PC-3 (cell line): ENCODE results near the gene TC2N. TPM values are rescaled to one million over a fixed set of nuclear protein-coding genes. Genes with fewer than 3 reads are reported as not detected.

Source experiments
- ATAC-seq: fragments of 200-7000 bp; cut with Tn5 transposase; 2 replicates; pipeline ENCODE4 v1.9.1; 2020; ENCODE audit warnings: mild to moderate bottlenecking, moderate library complexity
- BruUV-seq: library from RNA; stranded (reverse); fragments of 400-500 nt; replicated peaks from 2 replicates; lab custom pipeline; 2021; lab: Mats Ljungman, UMichigan
- CTCF ChIA-PET: fragments of 300-600 bp; sonication (Branson Sonifier 250); formaldehyde crosslinking; loops from one replicate; lab custom pipeline; 2022; ENCODE audit warnings: antibody characterized with exemption; lab: Charles Lee
- POLR2A ChIA-PET: fragments of 300-600 bp; sonication (Branson Sonifier 250); formaldehyde crosslinking; loops from one replicate; lab custom pipeline; 2022; ENCODE audit warnings: antibody characterized with exemption; ENCODE audit not compliant: unreplicated experiment; lab: Charles Lee
- DNase-seq: peaks from one replicate; pipeline ENCODE4 v3.0.0-alpha.2; 2015
- H2AFZ ChIP-seq: fragments of 300-600 bp; sonication (generic); 2 replicates; pipeline ENCODE4 v1.6.0; 2016; ENCODE audit warnings: antibody characterized with exemption, low read length
- H3F3A ChIP-seq: fragments of 300-600 bp; sonication (generic); one replicate; pipeline ENCODE4 v1.6.0; 2017; ENCODE audit warnings: antibody characterized with exemption, low read length, control low read depth, mild to moderate bottlenecking; ENCODE audit not compliant: unreplicated experiment
- H3K27ac ChIP-seq: fragments of 300-600 bp; sonication (generic); 2 replicates; pipeline ENCODE4 v1.5.1; 2016; ENCODE audit warnings: mild to moderate bottlenecking, low read length
- H3K27me3 ChIP-seq: fragments of 300-600 bp; sonication (generic); 2 replicates; pipeline ENCODE4 v1.6.1; 2016; ENCODE audit warnings: low read length, mixed read lengths
- H3K36me3 ChIP-seq: fragments of 300-600 bp; sonication (generic); 2 replicates; pipeline ENCODE4 v1.6.1; 2016; ENCODE audit warnings: low read depth, mixed run types, low read length, mixed read lengths
- H3K4me1 ChIP-seq: fragments of 300-600 bp; sonication (generic); 2 replicates; pipeline ENCODE4 v1.5.1; 2016; ENCODE audit warnings: low read length; ENCODE audit not compliant: insufficient read depth
- H3K4me2 ChIP-seq: fragments of 300-600 bp; sonication (generic); 2 replicates; pipeline ENCODE4 v1.6.0; 2016; ENCODE audit warnings: low read length
- H3K4me3 ChIP-seq: fragments of 300-600 bp; sonication (generic); 2 replicates; pipeline ENCODE4 v1.5.1; 2016; ENCODE audit warnings: mild to moderate bottlenecking, low read length, mixed read lengths
- H3K79me2 ChIP-seq: fragments of 300-600 bp; sonication (generic); 2 replicates; pipeline ENCODE4 v1.6.1; 2017; ENCODE audit warnings: low read length, mixed read lengths
- H3K9ac ChIP-seq: fragments of 300-600 bp; sonication (generic); 2 replicates; pipeline ENCODE4 v1.6.0; 2016; ENCODE audit warnings: mild to moderate bottlenecking, low read length
- H3K9me2 ChIP-seq: fragments of 300-600 bp; sonication (generic); replicated peaks from 2 replicates; pipeline ENCODE4 v1.6.1; 2016; ENCODE audit warnings: mixed run types, low read length, mixed read lengths
- H3K9me3 ChIP-seq: fragments of 300-600 bp; sonication (generic); 2 replicates; pipeline ENCODE4 v1.6.1; 2016; ENCODE audit warnings: low read length, mixed read lengths
- H4K20me1 ChIP-seq: fragments of 300-600 bp; sonication (generic); 2 replicates; pipeline ENCODE4 v1.6.1; 2016; ENCODE audit warnings: low read length, mixed read lengths
- EZH2 ChIP-seq: fragments of 300-600 bp; sonication (generic); IDR thresholded peaks from one replicate; pipeline ENCODE4 v1.6.1; 2017; ENCODE audit warnings: antibody characterized with exemption, mild to moderate bottlenecking, low read length; ENCODE audit not compliant: unreplicated experiment
- EZH2phosphoT487 ChIP-seq: fragments of 300-600 bp; sonication (generic); IDR thresholded peaks from 2 replicates; pipeline ENCODE4 v1.6.1; 2018; ENCODE audit warnings: mild to moderate bottlenecking, antibody characterized with exemption, low read length, borderline replicate concordance
- intact Hi-C: fragments of 100-400 bp; cut with micrococcal nuclease; formaldehyde crosslinking; loops from 2 replicates; pipeline ENCODE4 v1.9.0; 2023
- total RNA-seq: library from RNA; depleted of rRNA; stranded (reverse); fragments of >200 nt; gene quantifications from 2 replicates; pipeline ENCODE4 v1.2.3, GENCODE V29; 2014
- TF ChIP-seq, protein P1 (sequence below): fragments of 300-600 bp; sonication (generic); conservative IDR thresholded peaks from 2 replicates; pipeline ENCODE4 v1.5.1; 2017; ENCODE audit warnings: antibody characterized with exemption, low read depth, mild to moderate bottlenecking, low read length

Gene TC2N
- total RNA-seq, 1 experiment from 2014 or later, result 6.2 TPM

- Histone ChIP-seq H2AFZ (no peak overlapping the region), H4K20me1 (no peaks in the 10 kb centered on the region), H3K27me3 (peaks cover 52% of the 10 kb centered on the region), H3K9me3 (no peaks in the 10 kb centered on the region), H3K9ac (no peak overlapping the region), H3K4me1 (peaks cover 20% of the 10 kb centered on the region; the same call in 1 of the 2 replicates), H3F3A (no peaks in the 10 kb centered on the region), H3K9me2 (no peaks in the 10 kb centered on the region), H3K79me2 (0 out of 2 replicates have a peak, but pooled peaks cover 14% of the 10 kb centered on the region), H3K4me3 (no peak overlapping the region), H3K4me2 (no peak overlapping the region; the same call in 1 of the 2 replicates), H3K36me3 (no peaks in the 10 kb centered on the region), H3K27ac (peak overlapping the region; percentile 69)
- BruUV-seq, result no TSS peak
- POLR2A ChIA-PET, result no interaction called here
- ATAC-seq (no peak), DNase-seq (peak; percentile 59)
- CTCF ChIA-PET, result no interaction called here
- intact Hi-C loops, result no loop called here
- TF ChIP-seq, protein P1, sequence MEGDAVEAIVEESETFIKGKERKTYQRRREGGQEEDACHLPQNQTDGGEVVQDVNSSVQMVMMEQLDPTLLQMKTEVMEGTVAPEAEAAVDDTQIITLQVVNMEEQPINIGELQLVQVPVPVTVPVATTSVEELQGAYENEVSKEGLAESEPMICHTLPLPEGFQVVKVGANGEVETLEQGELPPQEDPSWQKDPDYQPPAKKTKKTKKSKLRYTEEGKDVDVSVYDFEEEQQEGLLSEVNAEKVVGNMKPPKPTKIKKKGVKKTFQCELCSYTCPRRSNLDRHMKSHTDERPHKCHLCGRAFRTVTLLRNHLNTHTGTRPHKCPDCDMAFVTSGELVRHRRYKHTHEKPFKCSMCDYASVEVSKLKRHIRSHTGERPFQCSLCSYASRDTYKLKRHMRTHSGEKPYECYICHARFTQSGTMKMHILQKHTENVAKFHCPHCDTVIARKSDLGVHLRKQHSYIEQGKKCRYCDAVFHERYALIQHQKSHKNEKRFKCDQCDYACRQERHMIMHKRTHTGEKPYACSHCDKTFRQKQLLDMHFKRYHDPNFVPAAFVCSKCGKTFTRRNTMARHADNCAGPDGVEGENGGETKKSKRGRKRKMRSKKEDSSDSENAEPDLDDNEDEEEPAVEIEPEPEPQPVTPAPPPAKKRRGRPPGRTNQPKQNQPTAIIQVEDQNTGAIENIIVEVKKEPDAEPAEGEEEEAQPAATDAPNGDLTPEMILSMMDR, result no peak
- TF ChIP-seq EZH2, result no peak
- TF ChIP-seq EZH2phosphoT487, result no peak
Observed at GRCh38 chr14:91830777-91831176, 36.6 kb downstream of the TC2N start.

- no peak overlapping the region for H3K9ac ChIP-seq
- intact Hi-C loops, result no loop called here
- H3K4me2 ChIP-seq, result peak overlapping the region; percentile 57
- H3K27me3 ChIP-seq, result peaks cover 41% of the 10 kb centered on the region
- ATAC-seq (no peak; the same call in 1 of the 2 replicates), DNase-seq (peak; percentile 66)
- H3K4me3 ChIP-seq, result peak overlapping the region; percentile 12; the same call in 1 of the 2 replicates
- TF ChIP-seq EZH2 (no peak), EZH2phosphoT487 (no peak)
- TF ChIP-seq, protein P1, result no peak
- H3K79me2 ChIP-seq, result 0 out of 2 replicates have a peak, but pooled peaks cover 14% of the 10 kb centered on the region
- peaks cover 20% of the 10 kb centered on the region; the same call in 1 of the 2 replicates for H3K4me1 ChIP-seq
- no peak overlapping the region for H2AFZ ChIP-seq
- no peaks in the 10 kb centered on the region for H3K9me2 ChIP-seq
- no peaks in the 10 kb centered on the region for H4K20me1 ChIP-seq
- H3K9me3 ChIP-seq, result no peaks in the 10 kb centered on the region
- no TSS peak for BruUV-seq
- CTCF ChIA-PET, result no interaction called here
- POLR2A ChIA-PET, result no interaction called here
- H3K36me3 ChIP-seq, result no peaks in the 10 kb centered on the region
- H3F3A ChIP-seq, result no peaks in the 10 kb centered on the region
- peak overlapping the region; percentile 69 for H3K27ac ChIP-seq
Observed at GRCh38 chr14:91829511-91829910, 37.8 kb downstream of the TC2N start.

DNA sequence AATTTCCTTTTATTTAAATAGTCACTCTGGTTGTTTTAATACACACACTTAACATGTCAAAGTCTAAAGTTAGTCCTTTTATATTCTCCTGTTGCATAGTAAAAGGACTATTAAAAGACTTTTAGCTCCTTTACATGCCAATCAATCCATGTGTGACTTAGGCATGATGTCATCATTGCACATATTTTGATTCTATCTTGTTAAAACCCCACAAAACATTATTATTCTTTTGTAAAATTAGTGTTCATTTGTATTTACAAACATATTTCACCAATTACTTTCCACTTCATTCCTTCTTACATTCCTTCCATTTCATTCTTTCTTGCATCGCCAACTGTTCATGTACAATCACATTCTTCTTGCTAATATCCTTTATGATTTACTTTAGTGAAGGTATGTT is 39.6 kb downstream of the TC2N start:
- Histone ChIP-seq H3K4me1 (peaks cover 20% of the 10 kb centered on the region; the same call in 1 of the 2 replicates), H3K9me3 (no peaks in the 10 kb centered on the region), H2AFZ (no peak overlapping the region), H3K4me3 (no peak overlapping the region), H4K20me1 (no peaks in the 10 kb centered on the region), H3K36me3 (no peaks in the 10 kb centered on the region), H3K79me2 (0 out of 2 replicates have a peak, but pooled peaks cover 10% of the 10 kb centered on the region), H3K27ac (no peak overlapping the region), H3K9me2 (no peaks in the 10 kb centered on the region), H3F3A (no peaks in the 10 kb centered on the region), H3K9ac (no peak overlapping the region), H3K4me2 (no peak overlapping the region), H3K27me3 (peaks cover 31% of the 10 kb centered on the region)
- no TSS peak for BruUV-seq
- POLR2A ChIA-PET, result no interaction called here
- DNase-seq, result no peak
- TF ChIP-seq EZH2 (no peak), EZH2phosphoT487 (no peak)
- TF ChIP-seq, protein P1, result no peak
- intact Hi-C loops, result no loop called here
- CTCF ChIA-PET, result no interaction called here
- ATAC-seq, result no peak
